Liver (tissue), 9 donors: ENCODE results near the gene ANTXR2. TPM values are rescaled to one million over a fixed set of nuclear protein-coding genes. Genes with fewer than 3 reads are reported as not detected.

Experiments
- DNase-seq: peaks from one replicate; pipeline ENCODE4 v3.0.0-alpha.2; 2017; ENCODE audit warnings: low spot score
- H3K27ac ChIP-seq, 2 donors: one replicate each; pipeline ENCODE4 v1.7.0; 2013; ENCODE audit warnings: inconsistent platforms in 2 of 2, low read length in 2 of 2, control low read depth in 1 of 2, low read depth in 1 of 2, mild to moderate bottlenecking in 1 of 2
- H3K27me3 ChIP-seq, 4 donors: one replicate each; pipeline versions ENCODE4 v1.6.1 to v1.7.0; 2013; ENCODE audit warnings: low read length in 3 of 4, inconsistent platforms in 1 of 4, mild to moderate bottlenecking in 1 of 4, moderate library complexity in 1 of 4; ENCODE audit not compliant: control insufficient read depth in 4 of 4, insufficient read depth in 4 of 4
- H3K36me3 ChIP-seq, 4 donors: one replicate each; pipeline versions ENCODE4 v1.6.1 to v1.7.0; 2013; ENCODE audit warnings: low read length in 3 of 4, mild to moderate bottlenecking in 3 of 4, low read depth in 1 of 4, moderate library complexity in 1 of 4; ENCODE audit not compliant: control insufficient read depth in 4 of 4, insufficient read depth in 3 of 4
- H3K4me1 ChIP-seq, 4 donors: one replicate each; pipeline versions ENCODE4 v1.6.1 to v1.7.0; 2013; ENCODE audit warnings: low read length in 3 of 4, mild to moderate bottlenecking in 3 of 4, moderate library complexity in 1 of 4; ENCODE audit not compliant: control insufficient read depth in 4 of 4, insufficient read depth in 4 of 4
- H3K4me3 ChIP-seq, 3 donors: one replicate each; pipeline versions ENCODE4 v1.6.1 to v1.7.0; 2013; ENCODE audit warnings: low read length in 3 of 3, control low read depth in 1 of 3, low read depth in 1 of 3, mild to moderate bottlenecking in 1 of 3
- H3K9ac ChIP-seq, 2 donors: one replicate each; pipeline ENCODE4 v1.7.0; 2013; ENCODE audit warnings: low read length in 2 of 2, mild to moderate bottlenecking in 2 of 2, moderate library complexity in 2 of 2, control low read depth in 1 of 2, low read depth in 1 of 2
- H3K9me3 ChIP-seq, 4 donors: one replicate each; pipeline versions ENCODE4 v1.6.1 to v1.7.0; 2013; ENCODE audit warnings: low read length in 3 of 4; ENCODE audit not compliant: control insufficient read depth in 4 of 4
- ATF3 ChIP-seq: IDR thresholded peaks from 2 replicates; pipeline ENCODE4 v1.6.1; 2016; ENCODE audit warnings: antibody characterized with exemption
- CTCF ChIP-seq: fragments of 150-350 bp; IDR thresholded peaks from 2 replicates; pipeline ENCODE4 v1.5.1; 2017; ENCODE audit warnings: improper control_type of control experiment, low read depth, low read length; ENCODE audit not compliant: missing input control
- FOXA1 ChIP-seq: IDR thresholded peaks from 2 replicates; pipeline ENCODE4 v1.6.1; 2016; ENCODE audit warnings: antibody characterized with exemption
- FOXA2 ChIP-seq: IDR thresholded peaks from 2 replicates; pipeline ENCODE4 v1.6.1; 2016; ENCODE audit warnings: antibody characterized with exemption
- HNF4G ChIP-seq: IDR thresholded peaks from 2 replicates; pipeline ENCODE4 v1.6.1; 2016; ENCODE audit warnings: antibody characterized with exemption
- MAX ChIP-seq: IDR thresholded peaks from 2 replicates; pipeline ENCODE4 v1.6.1; 2016; ENCODE audit warnings: antibody characterized with exemption
- NR2F2 ChIP-seq: IDR thresholded peaks from 2 replicates; pipeline ENCODE4 v1.6.1; 2016; ENCODE audit warnings: antibody characterized with exemption
- RXRA ChIP-seq, 2 donors: IDR thresholded peaks; 2 replicates each; pipeline ENCODE4 v1.6.1; 2017 to 2018; ENCODE audit warnings: antibody characterized with exemption in 2 of 2, mild to moderate bottlenecking in 1 of 2
- TAF1 ChIP-seq: conservative IDR thresholded peaks from 2 replicates; pipeline ENCODE4 v1.6.1; 2016; ENCODE audit warnings: antibody characterized with exemption, mild to moderate bottlenecking
- YY1 ChIP-seq: IDR thresholded peaks from 2 replicates; pipeline ENCODE4 v1.6.1; 2016; ENCODE audit warnings: antibody characterized with exemption, mild to moderate bottlenecking
- ZBTB33 ChIP-seq: IDR thresholded peaks from 2 replicates; pipeline ENCODE4 v1.6.1; 2016; ENCODE audit warnings: antibody characterized with exemption
- WGBS: extraction: QIAGEN DNeasy Blood & Tissue Kit; methylation state at CpG from one replicate; pipeline ENCODE4 v1.1.7; 2013; 5-methylcytosine and 5-hydroxymethylcytosine counted together
- polyA plus RNA-seq, 2 donors: library from polyadenylated mRNA; stranded (reverse) in 1 of 2; unstranded in 1 of 2; fragments of 200-250 nt in 1 of 2; fragments of >200 nt in 1 of 2; fragmentation: Nextera tagmentation in 1 of 2; extraction: Ambion mirVana in 1 of 2; gene quantifications; one replicate each; pipeline versions ENCODE4 v1.2.1 to v1.2.3, GENCODE V29; 2013 to 2015
- total RNA-seq, 2 donors: library from RNA; depleted of rRNA; stranded (reverse); fragments of >200 nt; gene quantifications; one replicate each; pipeline ENCODE4 v1.2.3, GENCODE V29; 2014
- donor health status: healthy.
- donor health status: healthy.
- donor health status: healthy.
- donor health status: healthy.
- donor health status: healthy.

ANTXR2 gene
- total and polyA plus RNA-seq, 4 donors, result 16.1 to 30.5 (median 21.3) TPM

- H3K27ac ChIP-seq, result no peak overlapping the region
- H3K27me3 ChIP-seq, result peaks cover 0 to 10% (median 1%) of the 10 kb centered on the region in 4 donors
- H3K4me3 ChIP-seq, result no peak overlapping the region
- H3K4me1 ChIP-seq, result no peaks in the 10 kb centered on the region
- H3K9ac ChIP-seq, result no peak overlapping the region
- no peak for DNase-seq
- no peaks in the 10 kb centered on the region for H3K36me3 ChIP-seq
- TF ChIP-seq NR2F2 (no peak), ZBTB33 (no peak), RXRA (IDR thresholded peaks at IDR 0.05) (no peak), FOXA1 (no peak), TAF1 (no peak), CTCF (no peak), YY1 (no peak), HNF4G (no peak), MAX (no peak)
- 77% methylated on average over 3 of the region's 3 CpGs for WGBS
- H3K9me3 ChIP-seq, result no peaks in the 10 kb centered on the region
Measured at GRCh38 chr4:79863333-79863732, 209.7 kb downstream of the ANTXR2 start.

- Histone ChIP-seq H3K27ac (no peak overlapping the region), H3K27me3 (peaks cover 0 to 10% (median 1%) of the 10 kb centered on the region in 4 donors), H3K4me1 (no peaks in the 10 kb centered on the region), H3K9ac (no peak overlapping the region), H3K9me3 (no peaks in the 10 kb centered on the region), H3K4me3 (no peak overlapping the region), H3K36me3 (no peaks in the 10 kb centered on the region)
- DNase-seq, result no peak
- no peak for TF ChIP-seq MAX
- no peak for TF ChIP-seq ATF3
- no peak for TF ChIP-seq TAF1
- WGBS, result 68% methylated on average over 3 of the region's 3 CpGs
Measured at GRCh38 chr4:79862821-79863220, 210.2 kb downstream of the ANTXR2 start.

GRCh38 chr4:79857811-79858210, 215.2 kb downstream of the ANTXR2 start:
- H3K36me3 ChIP-seq, result no peaks in the 10 kb centered on the region

More at GRCh38 chr4:79857811-79858210, 215.2 kb downstream of the ANTXR2 start:
- Histone ChIP-seq H3K4me1 (no peaks in the 10 kb centered on the region), H3K27me3 (no peaks in the 10 kb centered on the region), H3K4me3 (no peak overlapping the region), H3K9ac (no peak overlapping the region), H3K9me3 (no peaks in the 10 kb centered on the region), H3K27ac (no peak overlapping the region)
- TF ChIP-seq FOXA2, result no peak
- WGBS, result 83% methylated on average over 1 of the region's 1 CpG
- DNase-seq, result no peak
